IMR-90 (cell line): ENCODE data around the gene LRRC8C.

Source experiments
- CTCF ChIP-seq: conservative IDR thresholded peaks from 2 replicates; pipeline ENCODE4 v1.5.1; 2012; ENCODE audit warnings: mild to moderate bottlenecking, low read depth, low read length, improper control_type of control experiment
- ELK1 ChIP-seq: fragments of 150-350 bp; IDR thresholded peaks from 2 replicates; pipeline ENCODE4 v1.6.1; 2016; ENCODE audit warnings: low read depth, mild to moderate bottlenecking, low read length, moderate library complexity, borderline replicate concordance
- USF2 ChIP-seq: fragments of 150-350 bp; IDR thresholded peaks from 2 replicates; pipeline ENCODE4 v1.6.1; 2017; ENCODE audit warnings: mild to moderate bottlenecking, antibody characterized with exemption, low read length, low read depth

- no peak for TF ChIP-seq USF2
- no peak for TF ChIP-seq ELK1
- no peak for TF ChIP-seq CTCF
These were observed 25.0 kb downstream of the LRRC8C start for GRCh38 chr1:89657886-89658285.
